ENCODE measurements around the gene PKN3.

PKN3 gene

GRCh38 chr9:128762671-128763449 lies 60.6 kb downstream of the PKN3 start:
- TF ChIP-seq CTCF (conservative IDR thresholded peaks at IDR 0.05): no peak
- no peak overlapping the region for H3K27ac ChIP-seq

GRCh38 chr9:128764361-128764760 lies 62.1 kb downstream of the PKN3 start:
- no peak overlapping the region for H3K27ac ChIP-seq
- no peak for TF ChIP-seq CTCF (conservative IDR thresholded peaks at IDR 0.05)

- H3K27ac ChIP-seq: no peak overlapping the region
- TF ChIP-seq CTCF (conservative IDR thresholded peaks at IDR 0.05): no peak
Observed at GRCh38 chr9:128765499-128765898, 63.2 kb downstream of the PKN3 start.

GRCh38 chr9:128768606-128769005 lies 66.3 kb downstream of the PKN3 start:
- H3K27ac ChIP-seq: peak overlapping the region; percentile 5; the same call in 1 of the 2 replicates
- no peak for TF ChIP-seq CTCF (conservative IDR thresholded peaks at IDR 0.05)
